Ishikawa (cell line): ENCODE results near the gene ZNF177.

Experiments used
- CEBPB ChIP-seq: IDR thresholded peaks from 2 replicates; pipeline ENCODE4 v1.6.1; 2012
- CREB1 ChIP-seq: IDR thresholded peaks from 2 replicates; pipeline ENCODE4 v1.6.1; 2012; ENCODE audit warnings: low read depth
- EGR1 ChIP-seq: IDR thresholded peaks from 2 replicates; pipeline ENCODE4 v1.6.1; 2012
- EP300 ChIP-seq: IDR thresholded peaks from 2 replicates; pipeline ENCODE4 v1.6.1; 2012; ENCODE audit warnings: borderline replicate concordance
- FOXM1 ChIP-seq: IDR thresholded peaks from 2 replicates; pipeline ENCODE4 v1.6.1; 2012; ENCODE audit warnings: low read depth, borderline replicate concordance
- NFIC ChIP-seq: IDR thresholded peaks from 2 replicates; pipeline ENCODE4 v1.6.1; 2012
- RAD21 ChIP-seq: IDR thresholded peaks from 2 replicates; pipeline ENCODE4 v1.6.1; 2012; ENCODE audit warnings: low read depth
- REST ChIP-seq: IDR thresholded peaks from 2 replicates; pipeline ENCODE4 v1.6.1; 2012; ENCODE audit warnings: low read depth, mild to moderate bottlenecking
- TAF1 ChIP-seq: IDR thresholded peaks from 2 replicates; pipeline ENCODE4 v1.6.1; 2012; ENCODE audit warnings: low read depth, mild to moderate bottlenecking
- TCF12 ChIP-seq: IDR thresholded peaks from 2 replicates; pipeline ENCODE4 v1.6.1; 2012; ENCODE audit warnings: low read depth
- YY1 ChIP-seq: IDR thresholded peaks from 2 replicates; pipeline ENCODE4 v1.6.1; 2012; ENCODE audit warnings: low read depth
- ZBTB7A ChIP-seq: IDR thresholded peaks from 2 replicates; pipeline ENCODE4 v1.6.1; 2012; ENCODE audit warnings: low read depth
- TF ChIP-seq, protein P1 (sequence below): IDR thresholded peaks from 2 replicates; pipeline ENCODE4 v1.6.1; 2012
- TF ChIP-seq, protein P2 (sequence below): IDR thresholded peaks from 2 replicates; pipeline ENCODE4 v1.6.1; 2012

GRCh38 chr19:9345005-9345404 lies 17.8 kb upstream of the ZNF177 start:
- TF ChIP-seq ZBTB7A: no peak
- TF ChIP-seq NFIC: no peak
- TF ChIP-seq FOXM1: no peak
- TF ChIP-seq CEBPB: no peak
- no peak for TF ChIP-seq REST
- TF ChIP-seq, protein P1, sequence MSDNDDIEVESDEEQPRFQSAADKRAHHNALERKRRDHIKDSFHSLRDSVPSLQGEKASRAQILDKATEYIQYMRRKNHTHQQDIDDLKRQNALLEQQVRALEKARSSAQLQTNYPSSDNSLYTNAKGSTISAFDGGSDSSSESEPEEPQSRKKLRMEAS: no peak
- TF ChIP-seq, protein P2, sequence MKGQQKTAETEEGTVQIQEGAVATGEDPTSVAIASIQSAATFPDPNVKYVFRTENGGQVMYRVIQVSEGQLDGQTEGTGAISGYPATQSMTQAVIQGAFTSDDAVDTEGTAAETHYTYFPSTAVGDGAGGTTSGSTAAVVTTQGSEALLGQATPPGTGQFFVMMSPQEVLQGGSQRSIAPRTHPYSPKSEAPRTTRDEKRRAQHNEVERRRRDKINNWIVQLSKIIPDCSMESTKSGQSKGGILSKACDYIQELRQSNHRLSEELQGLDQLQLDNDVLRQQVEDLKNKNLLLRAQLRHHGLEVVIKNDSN: no peak
- no peak for TF ChIP-seq RAD21
- no peak for TF ChIP-seq EGR1
- no peak for TF ChIP-seq TAF1
- TF ChIP-seq YY1: no peak
- no peak for TF ChIP-seq EP300
- no peak for TF ChIP-seq TCF12
- TF ChIP-seq CREB1: no peak
